Stimulated activated naive CD8-positive, alpha-beta T cell treated with anti-CD3 and anti-CD28 coated beads, Interleukin-15, amount 100 ng/mL, for 72 hours (primary cell): Measurements from ENCODE around the gene AIF1L.

Experiments
- ATAC-seq: fragments of 150-1000 bp; cut with Tn5 transposase; 2 replicates; pipeline ENCODE4 v1.10.0; 2021; ENCODE audit warnings: mild to moderate bottlenecking, moderate library complexity
- DNase-seq, 2 donors: peaks; one replicate each; pipeline ENCODE4 v3.0.0; 2021 to 2022
- H3K27ac Mint-ChIP-seq, 2 donors: one replicate each; pipeline ENCODE4 v1.8.0; 2022; ENCODE audit warnings: mild to moderate bottlenecking in 2 of 2, mixed read lengths in 2 of 2, moderate library complexity in 2 of 2
- H3K27me3 Mint-ChIP-seq: one replicate; pipeline ENCODE4 v1.8.0; 2022; ENCODE audit warnings: mixed read lengths
- H3K4me1 Mint-ChIP-seq: one replicate; pipeline ENCODE4 v1.8.0; 2022; ENCODE audit warnings: mild to moderate bottlenecking, mixed read lengths
- H3K4me3 Mint-ChIP-seq, 2 donors: one replicate each; pipeline ENCODE4 v1.8.0; 2022; ENCODE audit warnings: mild to moderate bottlenecking in 2 of 2, mixed read lengths in 2 of 2, moderate library complexity in 1 of 2
- H3K9me3 Mint-ChIP-seq, 2 donors: one replicate each; pipeline ENCODE4 v1.8.0; 2022; ENCODE audit warnings: mixed read lengths in 2 of 2

AIF1L gene

GRCh38 chr9:131096269-131097125 is at the start of gene AIF1L:
Gene AIF1L (plus strand): TSS chr9:131096531. CDS start chr9:131096630, 99 bp downstream.
- H3K27ac Mint-ChIP-seq = no peak within 1 kb of the TSS
- peaks cover 14% of the 10 kb centered on the region for H3K4me1 Mint-ChIP-seq
- ATAC-seq (peak; percentile 61), DNase-seq (peak; percentile 9 to 25)
- H3K27me3 Mint-ChIP-seq = peaks cover 58% of the 10 kb centered on the region
- peak within 1 kb of the TSS; percentile 73 to 75 for H3K4me3 Mint-ChIP-seq
- H3K9me3 Mint-ChIP-seq = no peaks in the 10 kb centered on the region

- peak overlapping the region in 1 of 2 donors; percentile 39 for H3K4me3 Mint-ChIP-seq
- H3K27me3 Mint-ChIP-seq = peaks cover 7% of the 10 kb centered on the region
- peak; percentile 87 for ATAC-seq
- DNase-seq = peak; percentile 75 to 78
- peaks cover 14% of the 10 kb centered on the region for H3K4me1 Mint-ChIP-seq
- no peaks in the 10 kb centered on the region for H3K9me3 Mint-ChIP-seq
- H3K27ac Mint-ChIP-seq = no peak overlapping the region
Observed at GRCh38 chr9:131046581-131047202, 49.6 kb upstream of the AIF1L start.

- Mint-ChIP-seq H3K27ac (no peak overlapping the region), H3K4me1 (peaks cover 14% of the 10 kb centered on the region)
Observed at GRCh38 chr9:131048332-131048731, 48.0 kb upstream of the AIF1L start.

GRCh38 chr9:131048820-131049219 is 47.5 kb upstream of the AIF1L start:
- Mint-ChIP-seq H3K27me3 (peaks cover 7% of the 10 kb centered on the region), H3K9me3 (no peaks in the 10 kb centered on the region), H3K4me3 (no peak overlapping the region), H3K27ac (no peak overlapping the region), H3K4me1 (peaks cover 14% of the 10 kb centered on the region)
- ATAC-seq (no peak), DNase-seq (no peak)

More at GRCh38 chr9:131048332-131048731, 48.0 kb upstream of the AIF1L start:
- Mint-ChIP-seq H3K9me3 (no peaks in the 10 kb centered on the region), H3K27me3 (peaks cover 7% of the 10 kb centered on the region), H3K4me3 (no peak overlapping the region)
- ATAC-seq (no peak), DNase-seq (no peak)

GRCh38 chr9:131049829-131050715 is 46.3 kb upstream of the AIF1L start:
- Mint-ChIP-seq H3K4me1 (peaks cover 14% of the 10 kb centered on the region), H3K4me3 (no peak overlapping the region), H3K27ac (no peak overlapping the region), H3K9me3 (no peaks in the 10 kb centered on the region), H3K27me3 (peaks cover 7% of the 10 kb centered on the region)
- DNase-seq (no peak), ATAC-seq (no peak)

- H3K4me1 Mint-ChIP-seq = peaks cover 8% of the 10 kb centered on the region
- H3K4me3 Mint-ChIP-seq = no peak overlapping the region
- DNase-seq (no peak), ATAC-seq (no peak)
- no peaks in the 10 kb centered on the region for H3K9me3 Mint-ChIP-seq
- no peak overlapping the region for H3K27ac Mint-ChIP-seq
- peaks cover 7% of the 10 kb centered on the region for H3K27me3 Mint-ChIP-seq
Observed at GRCh38 chr9:131050831-131051230, 45.5 kb upstream of the AIF1L start.

GRCh38 chr9:131051592-131052517 is 44.5 kb upstream of the AIF1L start:
- peaks cover 7% of the 10 kb centered on the region for H3K27me3 Mint-ChIP-seq
- peaks cover 2% of the 10 kb centered on the region for H3K4me1 Mint-ChIP-seq
- H3K27ac Mint-ChIP-seq = no peak overlapping the region
- H3K9me3 Mint-ChIP-seq = no peaks in the 10 kb centered on the region
- DNase-seq (no peak), ATAC-seq (no peak)
- no peak overlapping the region for H3K4me3 Mint-ChIP-seq

GRCh38 chr9:131053896-131054295 is 42.4 kb upstream of the AIF1L start:
- no peaks in the 10 kb centered on the region for H3K27me3 Mint-ChIP-seq
- no peak overlapping the region for H3K27ac Mint-ChIP-seq
- no peaks in the 10 kb centered on the region for H3K9me3 Mint-ChIP-seq
- DNase-seq = no peak
- no peak for ATAC-seq
- H3K4me3 Mint-ChIP-seq = no peak overlapping the region
- H3K4me1 Mint-ChIP-seq = no peaks in the 10 kb centered on the region

- Mint-ChIP-seq H3K4me3 (no peak overlapping the region), H3K27ac (no peak overlapping the region), H3K4me1 (no peaks in the 10 kb centered on the region), H3K9me3 (no peaks in the 10 kb centered on the region), H3K27me3 (no peaks in the 10 kb centered on the region)
- ATAC-seq (no peak), DNase-seq (no peak)
Observed at GRCh38 chr9:131056781-131057506, 39.4 kb upstream of the AIF1L start.

GRCh38 chr9:131060900-131061630 is 35.3 kb upstream of the AIF1L start:
- H3K4me3 Mint-ChIP-seq = no peak overlapping the region
- H3K27me3 Mint-ChIP-seq = no peaks in the 10 kb centered on the region
- no peaks in the 10 kb centered on the region for H3K9me3 Mint-ChIP-seq
- no peak overlapping the region for H3K27ac Mint-ChIP-seq
- no peak for ATAC-seq
- no peak for DNase-seq
- no peaks in the 10 kb centered on the region for H3K4me1 Mint-ChIP-seq

GRCh38 chr9:131062969-131063368 is 33.4 kb upstream of the AIF1L start:
- ATAC-seq (no peak), DNase-seq (no peak)
- Mint-ChIP-seq H3K4me3 (no peak overlapping the region), H3K27ac (no peak overlapping the region), H3K4me1 (no peaks in the 10 kb centered on the region), H3K27me3 (no peaks in the 10 kb centered on the region), H3K9me3 (no peaks in the 10 kb centered on the region)

- ATAC-seq (no peak), DNase-seq (no peak)
- Mint-ChIP-seq H3K4me3 (no peak overlapping the region), H3K4me1 (no peaks in the 10 kb centered on the region), H3K27ac (no peak overlapping the region), H3K9me3 (no peaks in the 10 kb centered on the region), H3K27me3 (no peaks in the 10 kb centered on the region)
Observed at GRCh38 chr9:131065599-131065998, 30.7 kb upstream of the AIF1L start.

- no peak for ATAC-seq
- Mint-ChIP-seq H3K27me3 (no peaks in the 10 kb centered on the region), H3K4me1 (no peaks in the 10 kb centered on the region), H3K4me3 (no peak overlapping the region), H3K27ac (no peak overlapping the region), H3K9me3 (no peaks in the 10 kb centered on the region)
- DNase-seq = no peak
Observed at GRCh38 chr9:131067625-131068024, 28.7 kb upstream of the AIF1L start.
